HEK293T (cell line): ENCODE results near the gene TES.

Experiments
- CTCF ChIA-PET: fragments of 350-600 bp; formaldehyde crosslinking; extraction: SDS; loops from one replicate; lab custom pipeline; 2021; ENCODE audit warnings: antibody characterized with exemption, inconsistent platforms; lab: Yijun Ruan, JAX
- POLR2A ChIA-PET: fragments of 350-600 bp; formaldehyde crosslinking; extraction: SDS; loops from one replicate; lab custom pipeline; 2020; ENCODE audit warnings: antibody characterized with exemption, inconsistent platforms; lab: Yijun Ruan, JAX
- DNase-seq: peaks from one replicate; pipeline ENCODE4 v3.0.0; 2012; ENCODE audit warnings: mixed read lengths; ENCODE audit errors: extremely low spot score
- ARNT ChIP-seq: fragments of 450-650 bp; IDR thresholded peaks from 2 replicates; pipeline ENCODE4 v1.6.1; 2017; ENCODE audit warnings: mild to moderate bottlenecking
- BHLHE40 ChIP-seq: fragments of 450-650 bp; IDR thresholded peaks from 2 replicates; pipeline ENCODE4 v1.6.1; 2016; ENCODE audit warnings: mild to moderate bottlenecking, moderate library complexity, borderline replicate concordance
- CTBP1 ChIP-seq: fragments of 450-650 bp; IDR thresholded peaks from 2 replicates; pipeline ENCODE4 v1.6.1; 2016; ENCODE audit warnings: borderline replicate concordance
- ELF4 ChIP-seq: fragments of 450-650 bp; IDR thresholded peaks from 2 replicates; pipeline ENCODE4 v1.6.1; 2017; ENCODE audit warnings: antibody characterized with exemption
- FOXA1 ChIP-seq: fragments of 450-650 bp; IDR thresholded peaks from 2 replicates; pipeline ENCODE4 v1.6.1; 2016; ENCODE audit warnings: mild to moderate bottlenecking
- FOXK2 ChIP-seq: fragments of 450-650 bp; IDR thresholded peaks from 2 replicates; pipeline ENCODE4 v1.6.1; 2016; ENCODE audit warnings: mild to moderate bottlenecking
- FOXM1 ChIP-seq: fragments of 450-650 bp; IDR thresholded peaks from 2 replicates; pipeline ENCODE4 v1.6.1; 2017; ENCODE audit warnings: mild to moderate bottlenecking, borderline replicate concordance
- HDGF ChIP-seq: fragments of 450-650 bp; IDR thresholded peaks from 2 replicates; pipeline ENCODE4 v1.6.1; 2017; ENCODE audit warnings: antibody characterized with exemption, borderline replicate concordance
- L3MBTL2 ChIP-seq: fragments of 450-650 bp; conservative IDR thresholded peaks from 2 replicates; pipeline ENCODE4 v1.6.1; 2016; ENCODE audit warnings: mild to moderate bottlenecking
- LEF1 ChIP-seq: fragments of 450-650 bp; IDR thresholded peaks from 2 replicates; pipeline ENCODE4 v1.6.1; 2017; ENCODE audit warnings: mild to moderate bottlenecking, borderline replicate concordance
- NFRKB ChIP-seq: fragments of 450-650 bp; IDR thresholded peaks from 2 replicates; pipeline ENCODE4 v1.6.1; 2016; ENCODE audit warnings: mild to moderate bottlenecking, moderate library complexity
- PKNOX1 ChIP-seq: fragments of 450-650 bp; IDR thresholded peaks from 2 replicates; pipeline ENCODE4 v1.6.1; 2016
- SP1 ChIP-seq: fragments of 450-650 bp; IDR thresholded peaks from 2 replicates; pipeline ENCODE4 v1.6.1; 2017
- SUZ12 ChIP-seq: fragments of 450-650 bp; IDR thresholded peaks from 2 replicates; pipeline ENCODE4 v1.6.1; 2016; ENCODE audit warnings: mild to moderate bottlenecking
- TARDBP ChIP-seq: fragments of 450-650 bp; IDR thresholded peaks from 2 replicates; pipeline ENCODE4 v1.6.1; 2016
- ZNF384 ChIP-seq: fragments of 450-650 bp; IDR thresholded peaks from 2 replicates; pipeline ENCODE4 v1.6.1; 2016

TES gene

GRCh38 chr7:116224492-116225098 lies 14.3 kb downstream of the TES start:
- POLR2A ChIA-PET = interaction anchor here (2.4 kb wide), 1 partner anchor 14 kb away, joined by 13 read pairs; the partner anchor contains the start of gene TES
- CTCF ChIA-PET = interaction anchor here (0.5 to 1.5 kb wide), 4 partner anchors 11 to 580 kb away, joined by 3 to 4 read pairs (median 4); partner anchors contain the start of gene TES
- no peak for TF ChIP-seq LEF1
- TF ChIP-seq SP1 = no peak
- TF ChIP-seq ELF4 = no peak
- TF ChIP-seq NFRKB = no peak
- TF ChIP-seq CTBP1 = no peak
- no peak for TF ChIP-seq BHLHE40
- TF ChIP-seq SUZ12 = no peak
- no peak for TF ChIP-seq FOXM1
- TF ChIP-seq ARNT = no peak
- TF ChIP-seq HDGF = no peak
- no peak for TF ChIP-seq ZNF384
- no peak for TF ChIP-seq L3MBTL2
- no peak for TF ChIP-seq TARDBP
- TF ChIP-seq PKNOX1 = no peak
- no peak for TF ChIP-seq FOXA1
- TF ChIP-seq FOXK2 = no peak
- no peak for DNase-seq

DNA sequence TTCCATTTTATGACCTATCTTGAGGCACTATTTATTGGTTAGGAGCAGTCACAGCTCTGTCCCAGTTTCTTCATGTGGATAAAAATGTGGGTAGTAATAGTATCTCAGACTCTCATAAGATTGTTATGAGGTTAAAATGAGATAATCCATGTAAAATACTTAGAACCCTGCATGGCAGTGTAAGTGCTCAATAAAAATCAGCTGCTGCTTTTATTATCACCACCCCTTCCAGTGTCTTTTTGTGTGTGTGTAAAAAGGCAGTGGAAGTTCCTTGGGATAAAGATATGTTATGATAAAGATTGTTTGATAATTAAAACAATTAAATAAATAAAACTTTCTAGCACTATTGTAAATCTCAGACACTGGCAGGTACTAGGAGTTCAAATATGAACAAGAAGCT lies 15.5 kb downstream of the TES start:
- DNase-seq = no peak
- POLR2A ChIA-PET = interaction anchor here (0.5 to 2.4 kb wide), 2 partner anchors 15 to 19 kb away, joined by 3 to 13 read pairs; partner anchors contain the start of gene TES
- no peak for TF ChIP-seq SP1
- no peak for TF ChIP-seq FOXA1
- no peak for TF ChIP-seq ZNF384
- no peak for TF ChIP-seq L3MBTL2
- no peak for TF ChIP-seq FOXK2
- CTCF ChIA-PET = interaction anchor here (1.3 to 2.4 kb wide), 4 partner anchors 10 to 87 kb away, joined by 3 to 6 read pairs (median 4); no protein-coding TSS in a partner anchor

- TF ChIP-seq HDGF = no peak
- no peak for TF ChIP-seq FOXM1
- TF ChIP-seq FOXA1 = no peak
- TF ChIP-seq CTBP1 = no peak
- TF ChIP-seq ELF4 = no peak
- TF ChIP-seq NFRKB = no peak
- TF ChIP-seq SP1 = no peak
- TF ChIP-seq L3MBTL2 = no peak
- no peak for TF ChIP-seq ARNT
- no peak for TF ChIP-seq ZNF384
- TF ChIP-seq PKNOX1 = no peak
- TF ChIP-seq SUZ12 = no peak
- no peak for TF ChIP-seq TARDBP
- TF ChIP-seq BHLHE40 = no peak
- TF ChIP-seq LEF1 = no peak
- TF ChIP-seq FOXK2 = no peak
- ChIA-PET POLR2A (interaction anchor here (2.4 kb wide), 1 partner anchor 16 kb away, joined by 13 read pairs; the partner anchor contains the start of gene TES), CTCF (interaction anchor here (0.6 to 2.4 kb wide), 4 partner anchors 9 to 303 kb away, joined by 3 to 6 read pairs (median 4); no protein-coding TSS in a partner anchor)
- no peak for DNase-seq
These were observed 16.3 kb downstream of the TES start for GRCh38 chr7:116226664-116227063.

- TF ChIP-seq CTBP1 (no peak), LEF1 (no peak), BHLHE40 (no peak), L3MBTL2 (no peak), TARDBP (no peak)
- ChIA-PET CTCF (no interaction called here), POLR2A (no interaction called here)
- no peak for DNase-seq
These were observed 17.4 kb downstream of the TES start for GRCh38 chr7:116227678-116228239.

GRCh38 chr7:116228241-116228640 lies 17.9 kb downstream of the TES start:
- POLR2A ChIA-PET = interaction anchor here (0.7 kb wide), 1 partner anchor 18 kb away, joined by 3 read pairs; the partner anchor contains the start of gene TES
- TF ChIP-seq CTBP1 = no peak
- no peak for TF ChIP-seq L3MBTL2
- TF ChIP-seq ARNT = no peak
- no peak for TF ChIP-seq FOXK2
- TF ChIP-seq PKNOX1 = no peak
- TF ChIP-seq NFRKB = no peak
- no peak for TF ChIP-seq FOXA1
- no peak for TF ChIP-seq LEF1
- no peak for TF ChIP-seq ZNF384
- no peak for TF ChIP-seq SP1
- no peak for TF ChIP-seq TARDBP
- no peak for TF ChIP-seq BHLHE40
- TF ChIP-seq FOXM1 = no peak
- TF ChIP-seq SUZ12 = no peak
- TF ChIP-seq ELF4 = no peak
- TF ChIP-seq HDGF = no peak
- no peak for DNase-seq
- CTCF ChIA-PET = no interaction called here
